IPS-15b (cell line): ENCODE data around the gene NEURL2.
"Not testable (repeated sequence)": the region's sequence is repeated elsewhere in the genome, so short reads cannot be mapped to it uniquely, and the experiment has no call there.

Source experiments
- H3K27me3 ChIP-seq: one replicate; pipeline ENCODE4 v1.6.1; 2013; ENCODE audit warnings: low read length; ENCODE audit not compliant: control insufficient read depth, insufficient read depth
- H3K36me3 ChIP-seq: one replicate; pipeline ENCODE4 v1.6.1; 2013; ENCODE audit warnings: low read length; ENCODE audit not compliant: control insufficient read depth, insufficient read depth
- H3K4me1 ChIP-seq: one replicate; pipeline ENCODE4 v1.6.1; 2013; ENCODE audit warnings: mild to moderate bottlenecking, low read length; ENCODE audit not compliant: control insufficient read depth, insufficient read depth
- H3K4me3 ChIP-seq: one replicate; pipeline ENCODE4 v1.5.1; 2013; ENCODE audit warnings: low read depth, low read length
- H3K9ac ChIP-seq: one replicate; pipeline ENCODE4 v1.6.1; 2013; ENCODE audit warnings: low read depth, mild to moderate bottlenecking, low read length
- H3K9me3 ChIP-seq: one replicate; pipeline ENCODE4 v1.6.1; 2013; ENCODE audit warnings: mild to moderate bottlenecking, low read length; ENCODE audit not compliant: control insufficient read depth, insufficient read depth

The NEURL2 gene, protein sequence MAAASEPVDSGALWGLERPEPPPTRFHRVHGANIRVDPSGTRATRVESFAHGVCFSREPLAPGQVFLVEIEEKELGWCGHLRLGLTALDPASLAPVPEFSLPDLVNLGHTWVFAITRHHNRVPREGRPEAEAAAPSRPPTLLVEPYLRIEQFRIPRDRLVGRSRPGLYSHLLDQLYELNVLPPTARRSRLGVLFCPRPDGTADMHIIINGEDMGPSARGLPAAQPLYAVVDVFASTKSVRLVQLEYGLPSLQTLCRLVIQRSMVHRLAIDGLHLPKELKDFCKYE

DNA sequence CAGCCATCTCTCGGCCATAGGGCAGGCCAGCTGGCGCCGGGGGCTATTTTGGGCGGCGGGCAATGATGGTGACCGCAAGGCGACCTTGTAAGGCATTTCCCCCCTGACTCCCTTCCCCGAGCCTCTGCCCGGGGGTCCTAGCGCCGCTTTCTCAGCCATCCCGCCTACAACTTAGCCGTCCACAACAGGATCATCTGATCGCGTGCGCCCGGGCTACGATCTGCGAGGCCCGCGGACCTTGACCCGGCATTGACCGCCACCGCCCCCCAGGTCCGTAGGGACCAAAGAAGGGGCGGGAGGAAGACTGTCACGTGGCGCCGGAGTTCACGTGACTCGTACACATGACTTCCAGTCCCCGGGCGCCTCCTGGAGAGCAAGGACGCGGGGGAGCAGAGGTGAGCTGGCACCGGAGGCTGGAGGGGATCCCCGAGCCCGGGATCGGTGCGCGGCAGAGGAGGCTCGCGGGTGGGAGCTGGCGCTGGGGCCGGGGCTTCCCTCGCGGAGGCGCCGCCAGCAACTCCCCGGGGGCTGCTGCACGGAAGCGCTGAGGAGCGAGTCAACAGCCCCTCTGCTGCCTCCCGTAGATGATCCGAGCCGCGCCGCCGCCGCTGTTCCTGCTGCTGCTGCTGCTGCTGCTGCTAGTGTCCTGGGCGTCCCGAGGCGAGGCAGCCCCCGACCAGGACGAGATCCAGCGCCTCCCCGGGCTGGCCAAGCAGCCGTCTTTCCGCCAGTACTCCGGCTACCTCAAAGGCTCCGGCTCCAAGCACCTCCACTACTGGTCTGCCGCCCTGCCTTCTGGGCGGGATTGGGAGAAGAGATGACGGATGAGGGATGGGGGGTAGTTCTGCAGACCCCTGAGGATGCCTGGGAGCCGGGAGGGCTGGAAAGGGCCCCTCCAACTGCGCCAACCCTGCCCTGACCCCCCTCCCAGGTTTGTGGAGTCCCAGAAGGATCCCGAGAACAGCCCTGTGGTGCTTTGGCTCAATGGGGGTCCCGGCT is at the start of gene NEURL2, which contains the start of gene CTSA:
NEURL2 (minus strand) TSS at position 224 of the 999 bp plus-strand sequence; CDS start at position 7, 217 bp downstream.
CTSA (plus strand) TSS at position 351 of the 999 bp plus-strand sequence; CDS start at position 585, 234 bp downstream.
- Histone ChIP-seq H3K4me1 (no peaks in the 10 kb centered on the region), H3K9ac (peak within 1 kb of the TSS; percentile 65), H3K4me3 (peak within 1 kb of the TSS; percentile 75), H3K36me3 (peaks cover 31% of the 10 kb centered on the region), H3K9me3 (no peaks in the 10 kb centered on the region), H3K27me3 (no peaks in the 10 kb centered on the region)

DNA sequence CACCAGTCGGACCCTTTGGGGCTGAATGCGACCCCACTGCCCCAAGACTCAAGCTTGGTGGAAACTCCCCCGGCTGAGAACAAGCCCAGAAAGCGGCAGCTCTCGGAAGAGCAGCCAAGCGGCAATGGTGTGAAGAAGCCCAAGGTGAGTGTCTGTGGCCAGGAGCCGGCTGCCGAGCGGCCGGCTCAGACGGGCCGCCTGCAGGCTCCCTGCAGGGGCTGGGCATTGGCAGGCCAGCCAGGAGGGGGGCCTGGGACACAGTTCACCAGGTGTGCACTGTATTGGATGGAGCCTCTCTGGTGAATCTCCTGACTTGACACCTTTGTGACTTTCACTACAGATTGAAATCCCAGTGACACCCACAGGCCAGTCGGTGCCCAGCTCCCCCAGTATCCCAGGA is 49.5 kb upstream of the NEURL2 start:
- H3K9ac ChIP-seq, result no peak overlapping the region
- H3K4me3 ChIP-seq, result no peak overlapping the region
- H3K36me3 ChIP-seq, result peaks cover 41% of the 10 kb centered on the region
- H3K9me3 ChIP-seq, result no peaks in the 10 kb centered on the region
- H3K27me3 ChIP-seq, result no peaks in the 10 kb centered on the region
- peaks cover 10% of the 10 kb centered on the region for H3K4me1 ChIP-seq

DNA sequence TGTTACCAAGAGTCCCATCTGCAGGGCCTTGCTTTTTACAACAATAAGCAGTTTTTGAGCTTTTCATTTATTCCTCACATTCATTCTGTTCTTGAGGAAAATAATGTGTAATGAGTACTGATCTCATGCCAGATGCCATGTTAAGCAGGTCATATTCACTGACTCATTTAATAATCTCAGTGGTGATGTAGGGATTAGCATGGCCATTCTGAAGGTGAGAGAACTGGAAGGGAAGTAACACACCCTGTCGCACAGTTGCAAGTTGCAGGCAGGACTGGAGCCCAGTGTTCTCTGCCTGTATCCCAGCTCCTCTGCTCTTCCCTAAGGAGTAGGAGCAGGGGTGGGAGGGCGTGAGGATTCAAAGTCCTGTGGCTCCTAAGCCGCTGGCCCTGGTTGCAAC is 49.0 kb upstream of the NEURL2 start:
- no peaks in the 10 kb centered on the region for H3K9me3 ChIP-seq
- H3K27me3 ChIP-seq, result no peaks in the 10 kb centered on the region
- no peak overlapping the region for H3K4me3 ChIP-seq
- peaks cover 10% of the 10 kb centered on the region for H3K4me1 ChIP-seq
- peaks cover 36% of the 10 kb centered on the region for H3K36me3 ChIP-seq
- H3K9ac ChIP-seq, result no peak overlapping the region

DNA sequence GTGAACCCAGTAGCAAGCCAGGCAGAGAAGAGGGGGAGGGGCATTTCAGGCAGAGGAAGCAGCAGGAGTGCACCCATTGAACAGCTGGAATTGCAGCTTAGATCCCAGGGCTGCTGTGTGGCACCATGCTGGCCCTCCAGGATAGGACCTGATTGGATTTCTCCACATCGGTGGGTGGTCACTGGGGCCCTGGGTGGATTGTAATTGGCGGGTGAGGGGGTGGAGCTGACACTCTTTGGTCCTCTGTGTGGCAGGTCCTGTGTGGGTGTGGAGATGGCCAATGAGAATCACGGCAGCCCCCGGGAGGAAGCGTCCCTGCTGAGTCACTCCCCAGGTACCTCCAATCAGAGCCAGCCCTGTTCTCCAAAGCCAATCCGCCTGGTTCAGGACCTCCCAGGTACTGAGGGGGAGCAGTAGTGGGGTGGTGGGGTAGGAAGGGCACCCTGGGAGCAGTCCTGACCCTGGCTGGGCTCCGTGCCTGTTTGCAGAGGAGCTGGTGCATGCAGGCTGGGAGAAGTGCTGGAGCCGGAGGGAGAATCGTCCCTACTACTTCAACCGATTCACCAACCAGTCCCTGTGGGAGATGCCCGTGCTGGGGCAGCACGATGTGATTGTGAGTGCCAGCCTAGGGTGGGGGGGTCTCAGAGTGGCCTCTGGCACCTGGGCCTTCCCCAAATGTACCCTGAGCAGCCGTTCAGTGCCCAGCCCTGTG is 47.9 kb upstream of the NEURL2 start:
- H3K36me3 ChIP-seq, result peaks cover 27% of the 10 kb centered on the region
- H3K27me3 ChIP-seq, result no peaks in the 10 kb centered on the region
- peak overlapping the region; percentile 9 for H3K9ac ChIP-seq
- H3K9me3 ChIP-seq, result no peaks in the 10 kb centered on the region
- H3K4me3 ChIP-seq, result peak overlapping the region; percentile 23
- peaks cover 10% of the 10 kb centered on the region for H3K4me1 ChIP-seq

DNA sequence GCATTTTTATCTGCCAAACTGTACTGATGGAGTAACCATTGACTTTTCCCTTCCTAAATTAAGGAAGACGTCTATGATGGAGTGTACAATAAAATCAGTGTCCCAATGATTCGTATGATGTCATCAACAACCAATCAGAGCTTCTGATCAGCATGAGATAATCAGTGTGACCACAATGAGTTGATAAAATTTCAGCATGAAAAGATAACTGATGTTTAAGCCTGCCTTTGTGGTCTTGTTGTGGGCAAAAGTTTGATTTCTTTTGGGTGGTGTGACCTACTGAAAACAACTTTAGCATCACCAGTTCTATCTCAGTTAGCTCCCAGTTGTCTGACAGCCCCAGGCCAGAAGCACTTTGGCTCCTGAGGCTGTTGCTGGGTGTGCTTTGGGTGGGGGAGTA is 46.8 kb upstream of the NEURL2 start:
- Histone ChIP-seq H3K36me3 (peaks cover 18% of the 10 kb centered on the region), H3K9ac (peak overlapping the region; percentile 16), H3K9me3 (no peaks in the 10 kb centered on the region), H3K4me1 (peaks cover 14% of the 10 kb centered on the region), H3K27me3 (no peaks in the 10 kb centered on the region), H3K4me3 (no peak overlapping the region)

DNA sequence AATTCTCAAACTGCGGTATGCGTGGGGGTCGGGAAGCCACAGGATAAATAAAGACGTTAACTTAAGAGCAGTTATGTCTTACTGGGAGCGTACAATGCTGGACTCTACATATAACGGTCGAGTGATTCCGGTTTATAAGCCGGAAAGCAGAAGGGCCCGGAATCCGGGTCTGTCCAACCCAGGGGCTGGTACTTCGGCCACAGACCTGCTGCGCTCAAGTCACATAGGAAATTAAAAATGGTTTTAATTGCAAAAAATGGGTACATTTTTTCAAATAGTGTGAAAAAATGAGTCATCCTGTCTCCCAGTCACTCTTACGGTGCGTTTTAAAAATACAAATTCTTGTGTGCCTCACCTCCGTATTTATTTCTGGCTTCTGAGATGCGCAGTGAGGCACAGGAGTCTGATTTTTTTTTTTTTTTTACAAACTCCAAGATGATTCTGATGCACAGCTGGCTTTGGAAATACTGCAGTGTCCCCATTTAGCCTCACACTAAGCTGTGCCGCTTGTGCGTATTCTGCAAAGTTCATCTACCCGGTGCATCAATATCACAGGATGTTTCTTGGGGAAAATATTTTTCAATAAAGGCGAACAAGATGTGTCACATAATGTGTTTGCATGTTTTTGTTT is 44.5 kb upstream of the NEURL2 start:
- H3K27me3 ChIP-seq, result no peaks in the 10 kb centered on the region
- H3K9ac ChIP-seq, result no peak overlapping the region
- peak overlapping the region; percentile 72 for H3K4me3 ChIP-seq
- H3K36me3 ChIP-seq, result peaks cover 10% of the 10 kb centered on the region
- H3K9me3 ChIP-seq, result no peaks in the 10 kb centered on the region
- H3K4me1 ChIP-seq, result peaks cover 14% of the 10 kb centered on the region

DNA sequence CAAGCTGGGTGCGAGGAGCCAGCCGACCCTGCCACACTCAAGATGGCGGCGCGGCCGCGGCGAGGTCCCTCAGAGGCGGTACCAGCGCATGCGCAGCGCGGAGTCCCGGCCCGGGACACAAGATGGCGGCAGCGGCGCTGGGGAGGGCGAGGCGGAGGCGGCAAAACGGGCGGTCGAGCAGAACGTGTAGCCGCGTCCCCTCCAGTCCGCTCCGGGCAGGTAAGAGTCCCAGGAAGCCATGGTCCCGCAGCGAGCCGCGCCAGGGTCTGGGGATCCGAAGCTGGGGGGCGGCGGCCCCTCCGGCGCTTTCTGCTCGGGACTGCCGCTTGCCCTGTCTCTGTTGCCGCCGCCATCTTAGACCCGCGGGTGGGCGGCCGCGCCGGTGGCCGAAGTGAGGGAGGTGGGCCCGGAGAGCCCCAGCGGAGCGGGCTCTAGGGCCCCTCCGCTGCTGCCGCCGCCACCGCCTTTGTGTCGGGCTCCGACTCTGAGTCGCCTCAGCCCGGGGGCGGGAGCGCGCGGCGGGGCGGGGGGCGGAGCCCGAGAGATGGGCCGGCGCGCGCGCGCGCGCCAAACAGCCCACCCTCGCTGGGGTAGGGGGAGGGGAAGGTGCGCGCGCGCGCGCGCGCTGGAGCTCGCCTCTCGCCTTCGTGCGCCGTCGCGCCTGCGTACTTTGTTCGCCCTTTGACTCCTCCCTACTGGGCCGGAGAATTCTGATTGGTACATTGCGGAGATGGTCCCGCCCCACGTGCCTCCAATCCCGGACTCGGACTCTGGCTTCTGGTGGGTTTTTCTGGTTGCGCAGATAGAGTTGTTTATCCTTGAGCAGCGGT is 43.8 kb upstream of the NEURL2 start, which contains the start of gene PCIF1:
PCIF1 (plus strand) TSS at position 98 of the 830 bp plus-strand sequence. CDS start 4,317 bp downstream, outside the sequence.
- Histone ChIP-seq H3K9me3 (no peaks in the 10 kb centered on the region), H3K4me3 (peak within 1 kb of the TSS; percentile 80), H3K36me3 (peaks cover 3% of the 10 kb centered on the region), H3K4me1 (peaks cover 14% of the 10 kb centered on the region), H3K9ac (peak within 1 kb of the TSS; percentile 99), H3K27me3 (no peaks in the 10 kb centered on the region)

DNA sequence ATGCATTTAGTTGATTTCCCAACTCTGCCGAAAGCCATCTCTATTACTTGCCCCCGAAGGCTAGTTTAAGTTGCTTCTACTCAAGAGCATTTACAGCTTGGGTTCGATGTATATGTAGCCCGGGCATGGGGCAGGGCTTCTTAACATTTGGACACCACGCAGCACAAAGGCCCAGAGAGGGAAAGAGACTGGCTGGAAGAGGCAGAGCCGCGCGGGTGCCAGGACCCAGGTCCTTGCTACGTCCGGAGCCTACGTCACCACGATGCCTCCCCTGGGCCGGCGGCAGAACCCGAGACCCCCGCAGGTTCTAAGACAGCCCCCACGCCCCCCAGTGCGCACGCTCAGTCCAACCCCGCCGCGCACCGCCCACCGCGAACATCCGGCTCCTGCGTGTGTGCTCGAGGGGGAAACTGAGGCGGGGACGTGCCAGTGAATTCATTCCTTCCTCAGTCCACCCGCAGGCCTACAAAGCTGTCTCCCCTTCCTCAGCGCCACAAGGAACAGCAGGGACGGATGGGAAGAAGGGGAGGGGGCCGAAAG is 43.1 kb upstream of the NEURL2 start:
- Histone ChIP-seq H3K36me3 (no peaks in the 10 kb centered on the region), H3K9ac (peak overlapping the region; percentile 99), H3K4me3 (peak overlapping the region; percentile 80), H3K4me1 (peaks cover 14% of the 10 kb centered on the region), H3K9me3 (no peaks in the 10 kb centered on the region), H3K27me3 (no peaks in the 10 kb centered on the region)

DNA sequence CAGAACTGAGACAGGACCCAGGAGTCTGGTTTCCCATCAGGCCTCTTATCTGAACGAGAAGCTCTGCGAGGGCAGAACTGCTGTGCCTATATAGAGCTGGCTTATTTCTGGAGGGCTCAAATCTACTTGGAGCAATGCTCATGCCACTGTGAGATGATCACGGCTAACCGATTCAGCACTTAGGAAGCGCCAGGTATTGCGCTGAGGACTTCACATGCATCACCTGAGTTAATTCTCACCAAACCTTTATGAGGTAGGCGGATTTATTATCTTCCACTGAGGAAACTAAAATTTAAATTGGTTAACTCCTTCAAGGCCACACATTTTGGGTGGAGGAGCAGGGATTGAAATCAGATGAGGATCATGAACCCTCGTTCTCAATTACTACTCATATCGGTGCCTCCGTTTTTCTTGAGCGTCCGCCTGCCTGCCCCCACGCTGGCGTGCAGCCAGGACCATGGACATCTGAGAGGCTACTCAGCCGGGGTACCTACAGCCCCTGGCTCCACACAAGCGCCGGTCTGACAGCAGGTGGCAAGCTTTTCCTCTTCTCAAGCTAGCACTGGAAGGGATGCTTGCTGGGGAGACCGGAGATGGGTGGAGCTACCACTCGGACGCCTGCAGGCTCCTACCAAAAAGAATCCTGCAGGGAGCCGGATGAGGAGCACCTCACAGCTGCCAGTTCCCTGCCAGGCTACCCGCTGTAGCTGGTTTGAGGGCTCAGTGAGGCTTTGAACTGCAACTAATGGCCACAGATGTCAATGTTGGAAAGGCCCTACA is 42.4 kb upstream of the NEURL2 start:
- peaks cover 12% of the 10 kb centered on the region for H3K4me1 ChIP-seq
- no peaks in the 10 kb centered on the region for H3K27me3 ChIP-seq
- H3K36me3 ChIP-seq, result no peaks in the 10 kb centered on the region
- H3K9me3 ChIP-seq, result no peaks in the 10 kb centered on the region
- H3K9ac ChIP-seq, result peak overlapping the region; percentile 99
- peak overlapping the region; percentile 80 for H3K4me3 ChIP-seq

DNA sequence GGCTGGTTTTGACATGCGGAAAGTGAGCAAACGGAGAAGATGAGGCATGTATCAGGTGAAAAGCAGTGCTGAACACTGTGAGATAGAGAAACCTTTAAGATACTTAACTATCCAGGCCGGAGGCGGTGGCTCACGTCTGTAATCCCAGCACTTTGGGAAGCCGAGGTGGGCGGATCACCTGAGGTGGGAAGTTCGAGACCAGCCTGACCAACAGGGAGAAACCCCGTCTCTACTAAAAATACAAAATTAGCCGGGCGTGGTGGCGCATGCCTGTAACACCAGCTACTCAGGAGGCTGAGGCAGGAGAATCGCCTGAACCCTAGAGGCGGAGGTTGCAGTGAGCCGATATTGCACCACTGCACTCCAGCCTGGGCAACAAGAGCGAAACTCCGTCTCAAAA is 40.7 kb upstream of the NEURL2 start:
- not testable (repeated sequence) for H3K36me3 ChIP-seq, H3K27me3 ChIP-seq, H3K4me1 ChIP-seq

More for the DNA sequence above, 40.7 kb upstream of the NEURL2 start:
- H3K9ac ChIP-seq, H3K4me3 ChIP-seq, H3K9me3 ChIP-seq: not testable (repeated sequence)
